T-helper 22 cell (primary cell): ENCODE results near the gene SDHB.

Experiments
- DNase-seq: peaks from one replicate; pipeline ENCODE4 v3.0.0-alpha.2; 2020; ENCODE audit warnings: low read depth

The SDHB gene

DNA sequence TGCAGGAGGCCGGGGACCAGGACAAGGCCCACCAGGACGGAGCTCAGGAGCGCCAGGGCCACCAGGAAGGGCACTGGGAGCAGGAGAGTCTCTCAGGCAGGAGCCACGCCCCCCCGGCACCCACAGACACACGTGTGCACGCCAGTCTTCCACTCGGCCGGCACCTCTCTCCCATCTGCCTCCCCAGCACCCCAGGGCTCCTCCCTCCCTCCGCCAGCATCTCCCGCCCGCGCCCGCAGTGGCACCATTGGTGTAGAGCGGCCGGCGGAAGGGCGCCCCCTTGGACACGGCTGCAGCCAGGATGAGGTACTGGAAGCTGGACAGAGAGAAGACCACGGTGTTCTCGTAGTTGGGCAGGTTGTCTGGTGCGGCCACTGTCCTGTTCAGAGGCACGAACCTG, 67.3 kb downstream of the SDHB start:
- DNase-seq = no peak

DNA sequence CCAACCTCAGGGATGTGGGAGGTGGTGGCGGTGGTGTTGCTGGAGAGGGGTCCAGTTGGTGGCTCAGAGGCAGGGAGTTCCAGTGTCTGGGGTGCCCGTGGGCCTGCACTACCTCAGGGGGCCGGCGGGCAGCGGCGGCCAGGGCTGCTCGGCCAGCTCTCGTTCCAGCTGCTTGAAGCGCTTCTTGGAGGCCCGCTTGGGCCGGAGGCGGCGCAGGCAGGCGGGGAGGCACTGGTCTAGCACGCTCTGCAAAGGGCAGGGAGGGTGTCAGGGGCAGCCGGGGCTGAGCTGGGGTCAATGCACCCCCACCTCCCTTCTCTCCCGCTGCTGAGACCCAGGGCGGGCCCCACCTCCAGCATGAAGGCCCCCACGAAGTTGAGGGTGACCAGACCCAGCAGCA, 67.7 kb downstream of the SDHB start:
- no peak for DNase-seq

DNA sequence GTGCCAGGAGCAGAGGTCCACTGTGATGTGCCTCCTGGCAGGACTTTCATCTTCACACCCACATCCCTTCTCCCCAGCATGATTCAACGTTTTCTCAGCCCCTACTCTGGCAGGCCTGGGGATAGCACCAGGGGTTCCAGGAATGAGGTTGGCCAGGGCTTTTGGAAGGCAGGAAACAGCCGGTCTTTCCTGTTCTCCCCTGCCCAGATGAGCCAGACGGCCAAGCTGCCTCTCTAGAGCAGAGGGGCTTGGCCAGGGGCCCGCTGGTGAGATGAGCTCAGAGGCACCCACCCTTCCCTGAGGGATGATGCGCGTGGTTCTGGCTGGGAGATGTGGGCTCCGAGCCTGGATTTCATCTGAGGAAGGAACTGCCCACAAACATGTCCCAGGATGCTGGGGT, 69.1 kb downstream of the SDHB start:
- no peak for DNase-seq

DNA sequence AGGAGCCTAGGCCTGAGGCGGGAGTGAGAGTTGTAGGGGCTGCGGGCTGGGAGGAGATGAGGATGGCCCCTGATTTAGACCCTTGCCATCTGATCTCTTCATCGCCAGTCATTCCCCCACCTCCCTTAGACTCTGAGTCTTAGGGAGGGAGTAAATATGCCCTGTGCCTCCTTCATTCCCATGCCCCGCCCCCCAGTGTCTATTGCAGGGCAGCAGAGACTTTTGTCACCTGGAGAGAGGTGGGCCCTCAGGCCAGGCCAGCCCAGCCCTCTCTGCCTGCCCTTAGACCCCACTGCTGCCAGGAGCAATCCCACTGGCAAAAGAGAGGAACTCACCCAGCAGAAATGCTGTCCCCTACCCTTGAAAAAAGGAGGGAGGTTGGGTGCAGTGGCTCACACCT, 70.2 kb downstream of the SDHB start:
- DNase-seq = no peak

DNA sequence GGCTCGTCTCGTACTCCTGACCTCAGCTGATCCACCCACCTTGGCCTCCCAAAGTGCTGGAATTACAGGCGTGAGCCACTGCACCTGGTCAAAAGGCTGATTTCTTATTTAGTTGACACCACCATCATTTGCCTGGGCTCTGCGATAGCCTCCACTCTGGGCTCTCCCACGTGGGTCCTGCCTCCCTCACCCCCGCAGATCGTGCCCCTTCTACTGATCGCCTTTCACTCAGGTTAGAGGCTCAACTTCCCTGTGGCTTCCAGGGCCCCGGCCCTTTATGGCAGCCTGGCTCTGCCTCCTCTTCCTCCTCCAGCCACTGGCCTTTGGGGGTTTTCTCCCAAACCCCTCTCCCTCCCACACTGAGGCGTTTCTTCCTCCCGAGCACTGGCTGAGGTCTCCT, 70.9 kb downstream of the SDHB start:
- no peak for DNase-seq

DNA sequence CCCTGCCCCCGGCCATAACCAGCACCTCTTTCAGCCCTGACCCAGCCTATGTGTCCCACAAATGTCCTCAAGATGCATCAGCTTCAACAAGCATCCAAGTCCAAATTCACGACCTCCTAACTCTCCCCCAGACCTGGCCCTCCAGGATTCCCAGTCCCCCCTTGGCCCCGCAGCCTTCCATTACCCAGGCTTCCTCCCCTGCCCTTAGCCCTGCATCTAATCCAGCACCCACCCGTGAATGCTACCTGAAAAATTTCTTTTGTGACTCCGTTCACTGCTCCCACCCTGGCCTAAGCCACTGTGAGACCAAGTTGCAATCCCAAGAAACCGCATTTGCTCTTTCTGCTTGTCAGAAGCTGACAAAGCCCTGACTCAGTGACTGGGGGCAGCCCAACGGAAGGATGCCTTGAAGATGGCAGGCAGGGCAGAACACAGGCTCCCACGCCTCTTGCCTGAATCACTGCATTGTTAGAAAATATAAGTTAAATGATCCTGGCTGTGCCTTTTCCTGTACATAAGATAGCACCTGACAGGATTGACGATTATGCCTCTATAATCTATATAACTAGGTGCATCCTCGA, 72.5 kb downstream of the SDHB start:
- no peak for DNase-seq

DNA sequence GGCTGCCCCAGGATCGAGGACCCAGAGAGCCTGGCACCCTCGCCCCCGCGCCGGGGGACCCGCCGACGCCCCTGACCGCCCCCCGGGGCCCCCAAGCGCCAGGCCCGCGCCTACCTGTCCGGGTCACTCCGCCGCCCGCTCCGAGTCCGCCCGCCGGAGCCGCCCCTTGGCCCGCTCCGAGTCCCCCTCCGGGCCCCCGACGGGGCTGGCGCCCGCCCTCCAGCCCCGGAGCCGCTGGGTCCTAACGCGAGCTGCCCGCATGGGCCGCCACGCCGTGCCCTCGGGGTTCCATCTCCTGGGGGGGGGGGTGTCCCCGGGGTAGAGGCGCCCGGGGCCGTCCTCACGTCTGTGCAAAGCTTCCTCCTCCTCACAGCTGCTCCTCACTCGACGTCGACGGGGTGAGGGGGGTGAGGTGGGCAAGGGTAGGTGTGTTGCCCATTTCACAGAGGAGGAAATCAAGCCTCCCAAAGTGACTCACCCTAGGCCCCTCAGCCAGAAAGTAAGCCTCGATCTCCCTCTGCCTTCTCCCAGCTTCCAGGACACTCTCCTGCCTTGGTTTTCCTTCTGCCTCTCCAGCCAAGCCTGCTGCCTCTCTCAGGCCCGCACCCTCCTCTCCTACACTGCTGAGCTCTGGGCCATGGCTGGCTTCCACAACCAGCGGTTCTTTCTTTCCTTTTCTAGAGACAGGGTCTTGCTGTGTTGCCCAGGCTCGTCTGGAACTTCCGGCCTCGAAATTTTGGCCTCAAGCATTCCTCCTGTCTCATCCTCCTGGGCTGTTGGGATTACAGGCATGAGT, 73.2 kb downstream of the SDHB start, which contains the start of gene MFAP2:
MFAP2 (minus strand) TSS at position 148 of the 796 bp plus-strand sequence. CDS start 2,347 bp downstream, outside the sequence.
- no peak for DNase-seq

DNA sequence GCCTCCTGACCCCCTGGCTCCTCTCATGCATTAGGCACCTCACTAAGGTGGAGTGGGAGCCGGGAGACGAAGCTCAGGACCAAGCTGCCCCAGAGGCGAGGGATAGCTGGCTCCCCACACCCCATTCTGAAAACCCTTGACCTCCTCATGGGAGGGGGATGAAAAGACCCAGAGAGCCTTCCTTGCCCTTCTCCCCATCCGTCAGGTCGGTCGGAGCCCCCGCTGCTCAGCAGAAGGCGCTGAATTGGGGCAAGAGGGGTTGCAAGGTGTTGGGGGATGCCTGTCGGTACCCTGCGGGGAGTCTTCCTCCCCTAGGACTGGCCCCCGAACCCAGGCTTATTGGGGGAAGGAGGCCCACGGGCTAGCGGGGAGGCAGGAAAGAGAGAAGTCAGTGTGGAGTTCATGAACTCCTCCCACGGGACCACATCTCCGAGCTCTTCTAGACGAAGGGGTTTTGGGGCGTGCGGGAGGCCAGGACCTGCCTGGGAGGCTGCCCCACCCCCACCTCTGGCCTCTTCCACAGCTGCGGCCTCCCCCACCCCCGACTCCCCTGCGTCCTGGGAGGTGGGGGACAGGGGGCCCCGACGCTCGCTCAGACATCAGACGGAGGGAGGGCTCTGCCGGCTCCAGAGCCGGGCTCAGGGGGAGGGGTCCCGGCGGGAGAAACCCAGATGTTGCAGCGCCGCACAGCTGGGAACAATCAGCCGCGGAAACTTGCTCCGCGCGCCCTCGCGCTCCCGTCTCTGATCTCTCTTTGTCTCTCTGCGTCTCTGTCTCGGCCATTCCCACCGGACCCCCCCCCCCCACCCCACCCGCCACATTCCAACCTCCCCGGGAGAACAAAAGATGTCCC, 74.1 kb downstream of the SDHB start:
- DNase-seq = no peak

DNA sequence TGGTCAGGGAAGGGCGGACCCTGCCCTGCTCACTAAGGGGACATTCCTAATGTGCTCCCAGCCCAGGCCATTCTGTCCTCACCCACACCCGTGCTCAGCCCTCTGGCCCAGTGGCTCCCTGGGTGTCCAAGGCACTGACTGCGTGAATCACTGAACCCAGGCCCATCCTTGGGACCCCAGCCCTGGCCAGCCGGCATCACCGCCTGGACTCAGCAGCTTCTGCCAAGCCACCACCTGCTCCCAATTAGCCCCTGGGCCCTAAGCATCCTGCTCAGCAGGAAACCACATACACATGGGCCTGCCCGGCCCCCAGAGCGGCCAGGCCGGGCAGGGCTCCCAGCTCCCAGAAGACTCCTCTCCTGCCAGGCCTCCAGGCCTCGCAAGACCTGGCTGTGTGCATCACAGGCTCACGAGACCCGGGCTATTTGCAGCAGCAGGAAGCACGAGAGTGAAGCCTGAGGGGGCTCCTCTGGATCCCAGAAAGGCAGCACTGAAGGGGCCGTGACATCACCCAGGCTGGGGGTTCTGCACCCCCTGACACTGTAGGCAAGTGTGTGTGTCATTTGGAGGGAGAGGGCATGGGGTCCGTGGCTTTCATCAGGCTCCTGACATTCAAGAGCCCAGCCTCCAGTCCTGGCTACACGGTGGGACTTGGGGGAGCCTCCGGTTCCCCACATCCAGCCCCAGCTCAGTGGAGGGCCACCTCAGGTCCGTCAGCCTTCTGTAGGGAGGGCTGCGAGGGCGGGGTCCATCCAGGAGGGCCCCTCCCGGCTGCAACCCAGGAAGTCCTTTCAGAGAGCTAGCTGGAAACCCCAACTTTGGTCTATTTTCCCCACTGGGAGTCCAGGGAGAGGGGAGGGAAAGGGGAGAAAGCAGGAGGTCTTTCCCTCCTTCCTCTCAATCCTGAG, 75.0 kb downstream of the SDHB start:
- no peak for DNase-seq

DNA sequence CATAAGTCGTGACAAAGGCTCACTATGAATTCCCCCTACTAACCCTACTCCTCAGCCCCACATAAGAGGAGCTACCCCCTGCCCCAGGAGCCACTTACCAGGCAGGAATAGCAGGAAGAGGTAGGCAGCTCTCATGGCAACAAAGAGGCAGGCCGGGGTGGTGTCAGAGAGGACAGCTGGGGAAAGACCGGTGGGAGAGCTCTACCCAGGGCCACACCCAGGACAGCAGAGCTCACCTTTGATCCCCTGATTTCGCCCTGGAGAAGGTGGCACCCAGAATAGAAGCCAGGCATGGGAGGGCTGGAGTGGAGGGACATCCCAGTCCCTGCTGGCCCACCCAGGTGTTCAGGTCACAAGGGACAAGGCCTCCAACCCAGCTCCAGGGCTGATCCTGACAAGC, 75.7 kb downstream of the SDHB start:
- no peak for DNase-seq

DNA sequence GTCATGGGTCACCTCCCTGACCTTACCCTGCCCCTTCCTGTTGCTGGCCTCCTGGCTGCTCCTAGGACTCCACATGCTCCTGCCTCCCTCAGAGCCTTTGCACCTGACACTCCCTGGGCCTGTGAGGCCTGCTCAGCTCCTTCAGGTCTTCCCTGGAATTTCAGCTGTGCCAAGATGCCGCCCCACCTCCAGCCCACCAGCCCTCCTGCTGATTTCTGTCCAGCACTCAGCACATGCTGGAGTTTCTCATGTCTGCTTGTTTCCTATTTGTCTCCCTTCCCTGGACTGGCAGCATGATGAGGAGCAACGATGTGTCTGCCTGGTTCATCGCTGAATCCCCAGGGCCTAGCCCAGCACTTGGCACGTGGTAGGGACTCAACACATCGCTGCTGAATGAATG, 76.5 kb downstream of the SDHB start:
- no peak for DNase-seq

DNA sequence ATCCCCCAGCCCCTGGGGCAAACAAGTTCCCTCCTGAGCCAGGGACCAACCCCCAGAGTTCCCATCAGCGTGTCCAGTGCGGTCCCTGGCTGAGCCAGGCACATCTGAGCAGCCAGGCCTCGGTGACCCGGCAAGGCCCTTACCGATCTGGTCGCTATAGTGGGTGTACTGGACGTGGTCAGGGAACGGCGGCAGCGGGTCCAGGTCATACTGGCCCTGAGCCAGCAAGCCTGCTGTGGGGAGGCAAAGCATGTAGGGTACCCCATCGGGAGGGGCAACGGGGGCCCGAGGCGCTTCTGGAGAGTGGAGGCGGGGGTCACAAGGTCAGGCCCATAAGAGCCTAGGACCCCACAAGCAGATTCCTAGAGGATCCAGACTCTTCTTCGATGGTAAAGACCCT, 76.9 kb downstream of the SDHB start:
- no peak for DNase-seq

DNA sequence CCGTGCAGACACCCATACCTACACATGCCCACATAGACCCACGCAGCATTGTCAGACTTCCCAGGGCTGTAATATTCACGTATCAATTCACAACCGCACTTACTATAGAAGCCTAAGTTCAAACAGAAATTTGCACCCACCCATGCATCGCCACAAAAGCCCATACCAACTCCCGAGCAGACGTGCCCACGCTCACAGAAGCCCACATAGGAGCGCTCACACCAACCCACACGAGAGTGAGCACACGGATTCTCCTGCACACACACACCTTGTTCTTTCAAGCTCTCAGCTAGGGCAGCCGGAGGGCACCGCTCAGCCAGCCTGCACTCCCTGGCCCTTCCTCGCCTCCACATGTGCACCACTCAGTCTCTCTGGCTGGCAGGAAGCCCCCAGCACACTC, 78.0 kb downstream of the SDHB start:
- DNase-seq = no peak

DNA sequence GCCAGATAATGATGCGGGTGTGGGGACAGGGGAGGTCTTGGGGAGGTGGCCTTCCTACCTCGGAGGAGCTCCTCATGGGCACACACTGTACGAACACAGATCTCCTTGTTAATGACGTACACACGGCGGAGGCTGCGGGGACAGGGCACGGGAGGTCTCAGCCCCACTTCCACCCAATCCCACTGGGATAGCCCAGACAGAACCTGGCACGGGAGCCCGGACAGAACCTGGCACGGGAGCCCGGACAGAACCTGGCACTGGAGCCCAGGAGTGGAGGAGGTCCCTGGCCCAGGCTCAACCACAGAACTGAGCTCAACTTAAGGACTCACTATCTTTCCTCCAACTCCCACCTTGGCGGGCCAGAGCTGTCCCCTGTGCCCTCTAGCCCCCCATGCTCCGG, 78.6 kb downstream of the SDHB start:
- DNase-seq = no peak

DNA sequence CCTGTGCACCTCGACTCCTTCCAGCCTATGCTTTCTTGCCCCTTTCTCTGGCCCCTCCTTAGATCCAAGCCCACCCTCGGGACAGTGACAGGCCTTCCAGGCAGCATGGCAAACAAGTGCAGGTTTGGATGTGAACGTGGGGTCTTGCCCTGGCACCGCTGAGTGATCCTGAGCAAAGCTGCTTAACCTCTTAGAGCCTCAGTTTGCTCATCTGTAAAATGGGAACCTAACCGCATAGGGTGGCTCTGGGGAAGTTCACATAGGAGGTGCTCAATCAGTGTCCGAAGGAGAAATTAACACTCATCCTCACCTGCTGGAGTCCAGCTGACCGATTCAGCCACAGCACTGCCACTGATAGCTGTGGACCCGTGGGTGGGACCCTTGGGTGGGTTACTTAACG, 80.6 kb downstream of the SDHB start:
- DNase-seq = no peak

DNA sequence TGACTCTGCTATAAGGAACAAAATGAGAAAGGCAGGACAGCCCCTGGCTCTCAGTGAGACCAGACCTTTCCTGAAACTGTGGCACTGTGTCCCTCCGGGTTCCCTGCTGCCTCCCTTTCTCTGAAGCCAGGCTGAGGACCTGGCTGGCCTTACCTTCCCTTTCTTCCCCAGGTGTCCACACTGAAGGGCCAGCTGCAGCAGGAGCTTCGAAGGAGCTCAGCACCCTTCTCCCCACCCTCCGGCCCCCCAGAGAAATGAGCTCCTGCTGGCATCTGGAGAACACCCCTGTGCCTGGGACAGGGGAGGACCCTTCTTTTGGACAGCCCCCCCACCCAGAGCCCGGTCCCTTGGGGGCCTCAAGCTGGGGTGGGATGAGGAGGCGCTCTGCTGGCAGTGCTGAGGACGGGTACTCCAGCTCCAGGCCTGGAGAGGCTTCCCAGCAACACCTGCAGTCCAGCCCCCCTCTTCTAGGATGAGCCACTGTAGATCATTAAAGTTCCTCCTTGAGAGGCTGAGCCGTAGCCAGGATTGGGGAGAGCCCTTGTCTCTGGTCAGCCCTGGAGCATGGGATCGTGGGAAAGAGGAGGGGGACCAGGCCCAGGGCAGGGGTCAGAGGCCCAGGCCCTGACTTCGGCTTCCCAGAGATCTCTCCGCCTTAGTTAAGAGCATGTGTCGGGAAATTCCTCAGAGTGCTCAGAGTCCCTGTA, 81.5 kb downstream of the SDHB start:
- no peak for DNase-seq

DNA sequence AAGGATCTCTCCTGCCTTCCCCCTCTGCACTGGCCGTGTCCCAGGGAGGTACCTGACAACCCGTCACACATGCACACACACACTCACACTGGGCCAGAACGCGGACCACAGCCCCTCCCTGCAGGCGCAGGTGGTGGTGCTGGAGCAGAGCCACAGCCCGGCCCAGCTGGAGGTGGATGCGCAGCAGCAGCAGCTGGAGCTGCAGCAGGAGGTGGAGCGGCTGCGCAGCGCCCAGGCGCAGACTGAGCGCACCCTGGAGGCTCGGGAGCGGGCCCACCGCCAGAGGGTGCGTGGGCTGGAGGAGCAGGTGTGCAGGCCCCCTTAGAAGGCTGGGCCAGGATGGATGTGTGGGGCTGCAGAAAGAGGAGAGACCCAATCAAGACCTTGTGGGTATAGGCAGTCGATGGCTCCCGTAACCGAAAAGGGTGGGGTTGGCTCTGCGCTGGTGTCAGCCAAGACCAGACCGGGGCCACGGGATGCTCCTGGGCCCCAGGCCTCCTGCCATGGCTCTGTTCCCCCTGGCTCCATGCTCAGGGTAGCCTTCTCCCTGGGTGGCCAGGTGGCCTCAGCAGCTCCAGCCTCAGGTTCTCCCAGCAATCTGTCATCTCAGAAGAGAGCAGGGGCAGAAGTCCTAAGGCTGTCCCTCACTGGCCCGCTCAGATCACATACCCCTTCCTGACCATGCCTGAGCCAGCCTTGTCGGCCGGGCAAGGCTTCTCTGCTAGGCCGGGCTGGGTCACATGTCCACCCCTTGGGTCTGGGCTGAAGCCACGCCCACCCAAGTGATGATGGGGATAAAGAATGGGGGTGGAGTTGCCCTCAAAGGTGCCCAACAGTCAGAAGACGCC, 82.3 kb downstream of the SDHB start:
- DNase-seq = no peak

DNA sequence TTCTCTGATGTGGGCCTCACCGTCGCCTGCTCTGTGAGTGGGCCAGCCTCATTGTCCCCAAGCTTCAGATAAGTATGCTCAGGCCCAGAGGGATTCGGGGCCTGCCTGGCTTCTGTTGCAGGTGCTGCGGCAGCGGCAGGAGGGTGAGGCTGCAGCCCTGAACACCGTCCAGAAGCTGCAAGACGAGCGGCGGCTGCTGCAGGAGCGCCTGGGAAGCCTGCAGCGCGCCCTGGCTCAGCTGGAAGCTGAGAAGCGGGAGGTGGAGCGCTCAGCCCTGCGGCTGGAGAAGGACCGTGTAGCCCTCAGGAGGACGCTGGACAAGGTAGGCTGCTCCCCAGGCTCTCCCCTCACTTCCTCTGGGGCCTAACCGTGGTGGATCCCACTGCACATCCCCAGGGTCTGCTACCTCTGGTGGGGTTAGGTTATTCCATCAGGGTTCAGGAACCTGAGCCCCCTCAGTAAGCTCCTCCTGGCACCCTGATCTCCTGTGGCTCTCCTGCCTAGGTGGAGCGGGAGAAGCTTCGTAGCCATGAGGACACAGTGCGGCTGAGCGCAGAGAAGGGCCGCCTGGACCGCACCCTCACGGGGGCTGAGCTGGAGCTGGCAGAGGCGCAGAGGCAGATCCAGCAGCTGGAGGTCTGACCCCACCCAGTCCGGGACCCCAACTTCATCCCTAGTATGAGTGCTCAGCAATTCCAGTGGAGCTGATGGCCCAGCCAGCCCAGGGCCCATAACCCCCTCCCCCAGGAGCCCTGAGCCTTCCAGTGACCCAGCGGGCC, 83.5 kb downstream of the SDHB start:
- DNase-seq = no peak

DNA sequence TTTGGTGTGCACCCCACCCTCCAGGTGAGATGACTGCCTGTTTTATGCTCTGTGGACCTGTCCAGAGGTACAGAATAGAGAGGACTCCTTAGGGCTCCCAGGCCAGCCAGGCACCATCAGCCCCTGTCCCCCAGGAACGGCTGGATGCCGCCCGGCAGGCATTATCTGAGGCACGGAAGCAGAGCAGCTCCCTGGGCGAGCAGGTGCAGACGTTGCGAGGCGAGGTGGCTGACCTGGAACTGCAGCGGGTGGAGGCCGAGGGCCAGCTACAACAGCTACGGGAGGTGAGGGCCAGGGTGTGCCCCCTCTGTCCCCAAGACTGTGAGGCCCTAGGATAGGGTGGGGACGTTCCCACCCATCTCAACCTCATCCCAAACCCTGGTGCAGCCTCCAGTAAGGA, 84.2 kb downstream of the SDHB start:
- no peak for DNase-seq
